ENCODE measurements around the gene SEC16A.

- TF ChIP-seq CTCF (IDR thresholded peaks at IDR 0.05) (no peak), POLR2A (IDR thresholded peaks at IDR 0.05) (no peak), POLR2AphosphoS5 (IDR thresholded peaks at IDR 0.05) (no peak)
These were observed 87.9 kb downstream of the SEC16A start for GRCh38 chr9:136395020-136395340.

Data from suprapubic skin (tissue), 4 donors.